Mucosa of descending colon (tissue), 3 donors: ENCODE measurements around the gene KRTAP10-2. TPM values are rescaled to one million over a fixed set of nuclear protein-coding genes. Genes with fewer than 3 reads are reported as not detected.

ENCODE experiments used
- ATAC-seq: fragments of 200-7000 bp; cut with Tn5 transposase; one replicate; pipeline ENCODE4 v1.9.1; 2020; ENCODE audit warnings: mild to moderate bottlenecking, moderate library complexity
- DNase-seq, 3 donors: peaks; one replicate each; pipeline ENCODE4 v3.0.0-alpha.2; 2020
- H3K36me3 ChIP-seq: fragments of 200-600 bp; one replicate; pipeline ENCODE4 v1.8.0; 2021; ENCODE audit warnings: low read depth, mild to moderate bottlenecking
- H3K4me1 ChIP-seq: fragments of 200-600 bp; one replicate; pipeline ENCODE4 v1.8.0; 2021; ENCODE audit warnings: low read depth, mild to moderate bottlenecking
- H3K4me3 ChIP-seq: fragments of 200-600 bp; one replicate; pipeline ENCODE4 v1.8.0; 2021; ENCODE audit warnings: mild to moderate bottlenecking
- H3K9me3 ChIP-seq: fragments of 200-600 bp; one replicate; pipeline ENCODE4 v1.8.0; 2021; ENCODE audit warnings: mild to moderate bottlenecking
- intact Hi-C, 2 donors: fragments of 100-400 bp; cut with DNase I in 1 of 2; cut with micrococcal nuclease in 1 of 2; formaldehyde crosslinking; loops; one replicate each; pipeline versions ENCODE4 v1.11.0 to v1.11.1; 2022; cut with DNase I, micrococcal nuclease
- total RNA-seq, 3 donors: library from RNA; stranded (reverse); fragmentation: NEBNext Ultra II Directional in 2 of 3; extraction: Animal tissue kit (Norgen Biotek cat#: 25700) in 2 of 3; gene quantifications; one replicate each; pipeline versions ENCODE4 v1.2.1 to v1.2.4, GENCODE V29; 2021 to 2023
- TF ChIP-seq, protein P1 (sequence below): fragments of 200-600 bp; IDR thresholded peaks from one replicate; pipeline ENCODE4 v1.8.0; 2022; ENCODE audit warnings: antibody characterized with exemption, mild to moderate bottlenecking
- donor health status: DM: no; HTN: no; CAD: no; lungs with moderate emphysema.
- donor health status: DM: no; HTN: no; CAD: no.
- donor health status: DM: no; HTN: yes; CAD: no.

Gene KRTAP10-2
- total RNA-seq, 3 donors from 2014 or later, result not detected

DNA sequence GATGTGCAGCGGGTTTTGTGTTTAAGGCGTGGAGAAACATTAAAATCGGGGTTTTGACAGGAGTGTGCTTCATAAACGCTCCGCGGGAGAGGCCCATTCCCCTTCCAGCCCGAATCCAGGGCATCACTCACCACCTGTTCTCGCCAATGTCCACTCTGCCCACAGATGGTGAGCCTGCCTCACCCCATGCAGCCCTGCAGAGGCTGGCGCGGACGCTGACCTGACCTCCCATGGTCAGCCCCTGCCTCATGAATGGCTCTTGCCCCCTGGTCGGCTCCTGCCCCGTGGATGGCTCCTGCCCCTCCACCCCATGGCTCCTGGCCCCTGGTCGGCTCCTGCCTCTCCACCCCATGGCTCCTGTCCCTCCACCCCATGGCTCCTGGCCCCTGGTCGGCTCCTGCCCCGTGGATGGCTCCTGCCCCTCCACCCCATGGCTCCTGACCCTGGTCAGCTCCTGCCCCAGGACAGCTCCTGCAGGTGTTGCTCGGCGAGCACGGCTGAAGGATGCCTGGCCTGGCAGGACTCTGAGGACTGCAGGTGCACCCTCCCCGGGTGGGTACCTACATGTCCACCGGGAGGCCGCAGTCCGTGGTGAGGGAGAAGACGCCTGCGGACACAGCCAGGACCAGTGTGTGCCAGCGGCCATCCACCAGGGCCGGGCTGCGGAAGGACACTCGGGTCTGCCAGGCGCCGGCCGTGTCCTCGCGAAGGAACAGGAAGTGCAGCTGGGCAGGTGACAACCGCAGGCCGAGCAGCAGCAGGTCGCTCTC is 18.0 kb downstream of the KRTAP10-2 start:
- H3K9me3 ChIP-seq, result no peaks in the 10 kb centered on the region
- DNase-seq, result peak in 1 of 3 donors; percentile 25
- H3K4me1 ChIP-seq, result no peaks in the 10 kb centered on the region
- ATAC-seq, result no peak
- intact Hi-C loops, result no loop called here
- H3K36me3 ChIP-seq, result no peaks in the 10 kb centered on the region
- no peak overlapping the region for H3K4me3 ChIP-seq
- TF ChIP-seq, protein P1, sequence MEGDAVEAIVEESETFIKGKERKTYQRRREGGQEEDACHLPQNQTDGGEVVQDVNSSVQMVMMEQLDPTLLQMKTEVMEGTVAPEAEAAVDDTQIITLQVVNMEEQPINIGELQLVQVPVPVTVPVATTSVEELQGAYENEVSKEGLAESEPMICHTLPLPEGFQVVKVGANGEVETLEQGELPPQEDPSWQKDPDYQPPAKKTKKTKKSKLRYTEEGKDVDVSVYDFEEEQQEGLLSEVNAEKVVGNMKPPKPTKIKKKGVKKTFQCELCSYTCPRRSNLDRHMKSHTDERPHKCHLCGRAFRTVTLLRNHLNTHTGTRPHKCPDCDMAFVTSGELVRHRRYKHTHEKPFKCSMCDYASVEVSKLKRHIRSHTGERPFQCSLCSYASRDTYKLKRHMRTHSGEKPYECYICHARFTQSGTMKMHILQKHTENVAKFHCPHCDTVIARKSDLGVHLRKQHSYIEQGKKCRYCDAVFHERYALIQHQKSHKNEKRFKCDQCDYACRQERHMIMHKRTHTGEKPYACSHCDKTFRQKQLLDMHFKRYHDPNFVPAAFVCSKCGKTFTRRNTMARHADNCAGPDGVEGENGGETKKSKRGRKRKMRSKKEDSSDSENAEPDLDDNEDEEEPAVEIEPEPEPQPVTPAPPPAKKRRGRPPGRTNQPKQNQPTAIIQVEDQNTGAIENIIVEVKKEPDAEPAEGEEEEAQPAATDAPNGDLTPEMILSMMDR, result no peak

DNA sequence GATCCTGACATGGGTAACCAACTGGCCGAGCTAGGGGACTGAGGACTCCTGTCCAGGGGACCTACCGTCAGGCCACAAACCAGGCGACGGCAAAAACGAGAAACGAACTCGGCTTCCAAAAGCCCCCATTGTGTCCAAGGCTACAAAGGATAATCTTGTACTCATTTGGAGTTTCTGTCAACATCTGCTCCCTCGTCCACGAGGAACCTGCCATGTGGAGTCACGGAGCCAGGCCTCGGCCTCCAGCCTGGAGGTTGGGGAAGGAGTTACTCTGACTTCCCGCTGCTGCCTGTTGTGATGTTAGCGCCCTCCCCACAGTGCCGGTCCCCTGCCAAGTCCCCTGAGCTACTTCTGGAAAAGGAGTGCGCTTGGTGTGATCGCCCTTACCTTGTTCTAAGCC is 18.6 kb downstream of the KRTAP10-2 start:
- intact Hi-C loops, result no loop called here
- Histone ChIP-seq H3K4me1 (no peaks in the 10 kb centered on the region), H3K4me3 (no peak overlapping the region), H3K9me3 (no peaks in the 10 kb centered on the region), H3K36me3 (no peaks in the 10 kb centered on the region)
- TF ChIP-seq, protein P1, result no peak
- peak in 1 of 3 donors; percentile 17 for DNase-seq
- ATAC-seq, result no peak

GRCh38 chr21:44531606-44532564 is 19.4 kb downstream of the KRTAP10-2 start:
- Histone ChIP-seq H3K9me3 (no peaks in the 10 kb centered on the region), H3K4me3 (no peak overlapping the region), H3K4me1 (no peaks in the 10 kb centered on the region), H3K36me3 (no peaks in the 10 kb centered on the region)
- DNase-seq (peak in 2 of 3 donors; percentile 7 to 37), ATAC-seq (no peak)
- TF ChIP-seq, protein P1, result no peak
- intact Hi-C loops, result no loop called here

DNA sequence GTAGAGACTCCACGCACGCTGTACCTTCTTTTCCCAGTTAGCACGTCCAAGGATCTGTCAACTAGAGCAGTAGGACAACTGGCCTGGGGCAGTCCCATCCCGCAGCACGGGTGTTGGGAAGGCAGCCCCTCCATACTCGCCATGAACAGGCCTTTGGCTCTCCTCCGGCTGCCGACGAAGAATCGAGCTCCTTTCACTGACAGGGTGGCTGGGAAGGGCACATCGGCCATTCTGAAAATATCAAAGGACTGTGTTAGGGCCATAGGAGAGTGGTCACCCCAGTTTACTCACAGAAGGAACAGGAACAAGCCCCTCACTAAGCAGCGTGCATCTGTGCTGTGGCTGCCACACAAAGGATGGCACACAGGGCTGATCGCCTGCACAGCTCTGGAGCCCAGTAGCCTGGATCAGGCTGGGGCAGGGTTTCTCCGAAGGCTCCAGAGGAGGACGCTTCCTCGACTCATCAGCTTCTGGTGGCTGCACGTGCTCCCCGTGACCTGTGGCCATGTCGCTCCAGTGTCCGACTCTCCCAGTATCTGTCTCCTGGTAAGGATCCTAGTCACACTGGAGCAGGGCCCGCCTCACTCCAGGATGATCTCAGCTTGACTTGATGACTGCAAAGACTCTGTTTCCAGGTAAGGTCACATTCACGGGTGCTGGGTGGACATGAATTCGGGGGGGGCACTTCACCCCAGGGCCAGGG is 20.3 kb downstream of the KRTAP10-2 start:
- intact Hi-C loops, result no loop called here
- no peaks in the 10 kb centered on the region for H3K4me1 ChIP-seq
- no peaks in the 10 kb centered on the region for H3K36me3 ChIP-seq
- TF ChIP-seq, protein P1, result no peak
- DNase-seq (no peak), ATAC-seq (no peak)
- H3K4me3 ChIP-seq, result no peak overlapping the region
- no peaks in the 10 kb centered on the region for H3K9me3 ChIP-seq

DNA sequence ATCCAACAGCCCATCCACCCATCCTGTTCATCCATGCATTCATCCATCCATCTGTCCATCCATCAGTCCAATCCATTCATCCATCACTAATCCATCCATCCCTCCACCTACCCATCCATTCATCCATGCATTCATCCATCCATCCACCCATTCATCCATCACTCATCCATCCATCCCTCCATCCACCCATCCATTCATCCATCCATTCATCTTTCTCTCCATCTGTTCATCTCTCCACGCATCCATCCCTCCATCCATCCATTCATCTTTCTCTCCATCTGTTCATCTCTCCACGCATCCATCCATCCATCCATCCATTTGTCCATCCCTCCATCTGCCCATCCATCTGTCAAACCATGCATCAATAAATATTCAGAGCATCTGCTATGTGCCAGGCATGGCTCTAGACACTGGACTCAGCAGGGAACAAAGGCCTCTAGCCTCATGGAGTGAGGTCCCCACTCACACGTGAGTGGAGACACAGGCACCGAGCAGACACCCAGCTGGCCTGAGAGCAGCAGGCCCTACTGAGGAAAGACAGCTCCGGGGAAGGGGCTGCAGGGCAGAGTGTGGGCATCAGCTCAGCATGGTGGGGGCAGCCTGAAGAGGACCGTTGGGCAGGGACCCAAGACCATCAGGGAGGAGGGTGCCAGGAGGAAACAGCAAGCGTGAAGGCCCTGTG is 20.9 kb downstream of the KRTAP10-2 start:
- Histone ChIP-seq H3K4me1 (no peaks in the 10 kb centered on the region), H3K4me3 (no peak overlapping the region), H3K36me3 (no peaks in the 10 kb centered on the region), H3K9me3 (no peaks in the 10 kb centered on the region)
- intact Hi-C loops, result no loop called here
- no peak for DNase-seq
- TF ChIP-seq, protein P1, result no peak
- ATAC-seq, result no peak
